Frontal cortex (tissue), 4 donors: ENCODE results near the gene VSX2. TPM values are rescaled to one million over a fixed set of nuclear protein-coding genes. Genes with fewer than 3 reads are reported as not detected.
A peak's percentile ranks its signal among the peaks of the same experiment; 100 is the strongest.

Experiments used
- DNase-seq, 2 donors: peaks; one replicate each; pipeline ENCODE4 v3.0.0; 2012; ENCODE audit warnings: low spot score in 2 of 2
- FAIRE-seq: peaks from 2 replicates; lab custom pipeline; 2012; peaks lifted over from hg19 to GRCh38; lab: Jason Lieb, UNC
- total RNA-seq: library from RNA; depleted of rRNA; stranded (reverse); fragments of >200 nt; gene quantifications from one replicate; pipeline ENCODE4 v1.2.3, GENCODE V29; 2014
- donor health status: control.
- donor health status: control.
- donor health status: control.

Gene VSX2
- total RNA-seq, 1 donor from 2014 or later, result not detected

- DNase-seq (no peak), FAIRE-seq (no peak)
These were observed 18.3 kb upstream of the VSX2 start for GRCh38 chr14:74220991-74221390.

DNA sequence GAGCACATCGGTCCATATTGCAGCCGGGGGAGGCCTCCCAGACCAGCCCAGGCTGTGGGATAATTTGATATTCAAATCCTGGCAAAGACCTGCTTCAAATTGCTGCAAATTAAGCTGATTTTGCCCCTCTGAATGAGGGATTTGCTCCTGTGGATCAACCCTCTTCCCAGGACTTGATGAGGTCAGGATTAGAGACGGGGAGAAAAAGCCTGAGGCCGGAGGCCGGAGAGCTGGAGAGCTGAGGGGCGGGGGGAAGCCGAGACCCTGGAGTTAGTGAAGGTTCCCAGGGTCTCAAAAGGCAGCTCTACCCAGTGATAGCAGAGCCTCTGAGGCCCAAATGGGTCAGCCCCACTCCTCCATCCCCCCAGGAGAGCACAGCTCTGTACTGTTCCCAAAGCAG, 17.5 kb upstream of the VSX2 start:
- no peak for FAIRE-seq
- no peak for DNase-seq

GRCh38 chr14:74223016-74223415, 16.2 kb upstream of the VSX2 start:
- no peak for DNase-seq
- FAIRE-seq, result no peak

DNA sequence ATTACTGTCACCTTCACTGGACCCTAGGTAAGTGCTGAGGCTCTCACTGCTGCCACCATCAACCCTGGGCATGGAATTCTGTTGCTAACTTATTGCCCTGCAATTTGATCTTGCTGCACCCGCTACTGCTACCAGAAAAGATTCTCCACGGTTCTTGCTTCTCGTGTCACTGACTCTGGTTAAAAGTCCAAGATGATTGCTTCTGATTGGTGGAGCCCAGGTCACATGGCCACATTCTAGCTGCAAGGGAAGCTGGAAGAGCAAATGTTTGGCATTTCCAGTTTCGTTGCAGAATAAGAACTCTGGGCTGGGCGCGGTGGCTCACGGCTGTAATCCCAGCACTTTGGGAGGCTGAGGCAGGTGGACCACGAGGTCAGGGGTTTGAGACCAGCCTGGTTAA, 7.5 kb upstream of the VSX2 start:
- no peak for FAIRE-seq

GRCh38 chr14:74235017-74235416, 4.2 kb upstream of the VSX2 start:
- no peak for DNase-seq
- no peak for FAIRE-seq

More for the DNA sequence above, 7.5 kb upstream of the VSX2 start:
- DNase-seq, result no peak

DNA sequence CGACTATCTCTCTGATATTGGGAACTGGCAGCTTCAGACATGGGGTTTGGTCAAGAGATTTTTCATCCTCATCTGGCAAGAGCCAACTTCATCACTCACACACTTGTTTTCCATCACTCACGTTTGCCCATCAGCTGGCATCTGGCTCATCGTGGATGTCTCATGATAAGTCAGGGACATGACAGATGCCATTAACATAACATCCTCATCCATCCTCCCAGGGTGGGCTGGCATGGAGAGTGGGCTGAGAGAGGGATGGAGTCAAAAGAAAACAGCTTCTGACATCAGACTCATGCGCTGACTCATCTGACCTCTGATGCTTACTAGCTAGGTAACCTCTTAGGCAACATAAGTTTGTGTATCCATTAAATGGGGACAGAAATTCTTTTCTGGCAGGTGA, 1.8 kb upstream of the VSX2 start:
- DNase-seq, result no peak
- no peak for FAIRE-seq

DNA sequence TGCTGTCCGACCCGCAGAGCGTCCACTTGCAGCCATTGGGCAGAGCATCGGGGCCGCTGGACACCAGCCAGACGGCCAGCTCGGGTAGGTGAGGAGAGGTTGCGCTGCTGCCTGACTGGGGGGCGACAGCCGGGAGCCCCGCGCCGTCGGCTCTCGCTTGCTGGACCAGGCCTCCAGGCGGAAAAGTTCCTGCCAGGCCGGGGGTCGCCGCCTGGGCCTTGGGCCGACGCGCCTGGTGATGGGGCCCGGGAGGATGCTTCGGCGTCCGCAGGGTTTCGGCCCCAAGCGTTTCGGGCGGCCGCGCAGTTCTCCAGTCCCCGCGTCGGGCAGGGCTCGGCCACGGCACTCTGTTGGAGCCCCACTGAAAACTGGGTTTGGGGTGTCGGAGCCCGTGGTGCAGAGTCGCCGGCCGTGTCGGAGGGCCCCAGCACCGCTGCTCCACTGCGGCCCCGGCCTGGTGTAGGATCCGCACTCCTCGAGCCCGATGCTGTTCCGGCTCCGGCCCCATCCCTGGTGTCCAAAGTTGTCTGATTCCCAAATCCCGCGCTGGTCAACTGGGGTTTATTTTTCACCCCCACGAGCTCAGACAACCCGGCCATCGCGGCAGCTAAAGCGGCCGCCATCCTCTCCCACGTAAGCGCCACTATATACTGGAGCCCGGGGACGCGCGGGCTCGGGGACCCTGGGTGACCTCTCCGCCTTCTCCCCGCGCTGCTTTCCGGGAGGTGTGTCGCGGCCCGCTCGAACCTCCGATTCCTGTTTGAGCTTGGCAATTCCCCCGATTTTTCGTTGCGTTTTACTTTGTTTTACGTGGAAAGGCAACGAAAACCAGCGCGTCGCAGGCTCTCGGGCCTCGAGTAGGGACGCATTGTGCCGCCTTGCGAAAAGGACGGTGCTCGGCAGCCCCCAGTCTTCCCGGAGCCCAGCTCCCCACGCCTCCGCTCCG, 872 bp downstream of the VSX2 start:
- peak in 1 of 2 donors; percentile 40 for DNase-seq
- no peak for FAIRE-seq

DNA sequence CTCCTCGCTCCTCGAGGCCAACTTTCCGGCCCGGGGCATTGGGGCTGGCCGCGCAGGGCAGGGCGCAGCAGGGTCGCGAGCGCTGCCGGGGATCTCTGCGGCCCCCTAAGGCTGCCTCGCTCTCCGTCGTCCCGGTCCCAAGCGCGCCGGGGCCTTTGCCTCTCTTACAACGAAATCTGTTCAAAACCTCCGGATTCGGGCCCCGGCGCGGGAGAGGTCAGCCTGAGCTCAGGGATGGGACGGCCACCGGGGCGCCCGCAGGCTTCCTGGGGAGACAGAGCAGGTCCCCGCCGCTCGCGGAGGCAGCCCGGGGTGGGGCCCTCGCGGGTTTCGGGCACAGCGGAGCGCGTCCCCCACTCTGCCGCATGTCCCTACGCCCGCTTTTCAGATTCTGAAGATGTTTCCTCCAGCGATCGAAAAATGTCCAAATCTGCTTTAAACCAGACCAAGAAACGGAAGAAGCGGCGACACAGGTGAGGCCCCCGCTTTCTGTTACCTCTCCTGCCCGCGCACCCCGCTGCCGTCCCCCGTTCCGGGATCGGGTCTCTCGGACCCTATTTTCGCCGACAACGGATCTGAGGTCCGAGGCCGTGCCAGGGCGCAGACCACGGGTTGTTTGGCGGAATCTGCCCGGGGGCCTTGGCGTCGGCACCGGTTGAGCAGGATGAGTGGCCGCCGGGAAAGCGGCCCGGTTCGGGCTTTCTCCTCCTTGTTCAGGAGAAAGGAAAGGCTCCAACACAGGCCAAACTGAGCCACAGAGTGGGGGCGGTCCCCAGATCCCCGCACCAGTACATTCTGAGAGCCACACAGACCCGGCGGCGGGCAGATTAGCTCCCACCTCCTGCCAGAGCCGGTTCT, 1.8 kb downstream of the VSX2 start:
- no peak for FAIRE-seq
- peak in 1 of 2 donors; percentile 44 for DNase-seq

GRCh38 chr14:74241652-74242017, 2.4 kb downstream of the VSX2 start:
- FAIRE-seq, result no peak
- no peak for DNase-seq

GRCh38 chr14:74242021-74242779, 3.0 kb downstream of the VSX2 start:
- no peak for DNase-seq
- no peak for FAIRE-seq

- FAIRE-seq, result no peak
- DNase-seq, result no peak
These were observed 3.5 kb downstream of the VSX2 start for GRCh38 chr14:74242780-74243042.

DNA sequence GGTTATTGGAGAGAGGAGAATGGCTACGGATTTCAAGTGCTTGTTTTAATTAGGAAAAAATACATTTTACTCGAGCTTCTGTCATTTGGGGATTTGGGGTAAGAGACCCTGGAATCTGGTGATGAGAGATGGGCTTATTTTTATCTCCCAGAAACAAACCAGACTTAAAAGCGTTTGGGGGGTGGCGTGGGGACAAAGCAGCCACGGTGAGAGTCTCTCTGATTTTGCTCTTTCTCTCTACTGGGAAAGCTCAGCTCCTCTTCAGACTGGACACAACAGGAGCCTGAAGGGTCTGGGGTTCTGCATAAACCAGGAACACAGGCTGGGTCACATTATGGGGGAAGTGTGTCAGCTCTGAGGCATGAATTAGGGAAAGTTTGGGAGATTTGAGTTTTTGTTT, 3.8 kb downstream of the VSX2 start:
- DNase-seq (no peak), FAIRE-seq (no peak)

DNA sequence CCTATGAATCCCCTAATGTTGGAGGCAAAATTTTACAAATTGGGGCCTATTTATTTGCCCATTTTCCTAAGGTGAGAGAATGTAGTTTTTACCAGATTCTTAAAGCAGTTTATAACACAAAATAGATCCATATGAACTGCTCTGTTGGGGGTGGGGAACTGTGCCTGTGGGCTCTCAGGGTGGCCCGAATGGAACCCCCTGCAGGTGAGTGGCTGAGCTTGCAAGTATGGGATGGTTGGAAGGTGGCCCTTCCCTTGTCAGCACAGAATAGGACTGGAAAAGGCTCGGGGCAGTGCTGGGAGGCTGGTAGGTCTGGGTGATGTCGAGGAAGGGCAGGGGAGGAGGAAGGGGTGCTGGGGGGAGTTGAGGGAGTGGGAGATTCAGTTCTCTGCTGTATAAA, 4.9 kb downstream of the VSX2 start:
- FAIRE-seq, result no peak
- no peak for DNase-seq

DNA sequence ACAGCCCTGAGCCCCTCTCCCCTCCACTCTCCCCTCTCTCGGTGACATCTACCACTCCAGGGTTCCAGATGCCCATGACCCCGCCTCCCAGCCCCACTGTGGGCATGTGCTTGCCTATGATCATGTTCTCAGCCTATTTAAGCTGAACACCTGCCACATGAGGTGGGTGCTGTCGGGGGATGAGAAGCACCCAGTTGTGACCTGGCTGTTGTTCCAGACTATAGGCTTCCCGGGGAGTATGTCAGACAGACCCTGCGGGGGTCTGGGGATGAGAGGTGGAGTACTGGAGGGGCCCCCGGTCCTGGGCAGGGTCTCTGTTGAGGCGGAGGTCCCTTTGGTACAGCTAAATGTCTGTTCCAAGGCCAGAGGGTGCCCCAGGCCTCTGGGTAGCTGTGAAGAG, 6.0 kb downstream of the VSX2 start:
- DNase-seq, result no peak
- FAIRE-seq, result no peak

DNA sequence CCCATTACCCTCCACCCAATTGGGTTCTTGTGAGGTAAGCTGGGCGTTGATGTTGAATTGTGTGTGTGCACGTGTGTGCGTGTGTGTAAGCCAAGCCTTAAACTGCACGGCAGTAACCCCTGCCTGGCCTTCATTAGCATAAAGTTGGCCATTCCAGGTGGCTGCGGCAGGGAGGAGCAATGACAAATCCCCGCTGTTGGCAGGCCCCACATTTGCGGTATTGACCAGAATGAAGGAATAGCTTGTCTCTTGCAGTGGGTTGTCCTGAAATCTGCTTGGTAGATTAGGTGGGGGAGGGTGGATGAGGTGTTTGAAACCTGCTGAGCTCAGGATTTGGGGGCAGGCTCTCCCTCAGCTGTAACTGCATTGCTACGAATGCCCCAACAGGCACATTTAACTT, 7.3 kb downstream of the VSX2 start:
- DNase-seq, result no peak
- no peak for FAIRE-seq

GRCh38 chr14:74248017-74248416, 8.8 kb downstream of the VSX2 start:
- no peak for DNase-seq
- no peak for FAIRE-seq

GRCh38 chr14:74249433-74250375, 10.5 kb downstream of the VSX2 start:
- FAIRE-seq (no peak), DNase-seq (no peak)

DNA sequence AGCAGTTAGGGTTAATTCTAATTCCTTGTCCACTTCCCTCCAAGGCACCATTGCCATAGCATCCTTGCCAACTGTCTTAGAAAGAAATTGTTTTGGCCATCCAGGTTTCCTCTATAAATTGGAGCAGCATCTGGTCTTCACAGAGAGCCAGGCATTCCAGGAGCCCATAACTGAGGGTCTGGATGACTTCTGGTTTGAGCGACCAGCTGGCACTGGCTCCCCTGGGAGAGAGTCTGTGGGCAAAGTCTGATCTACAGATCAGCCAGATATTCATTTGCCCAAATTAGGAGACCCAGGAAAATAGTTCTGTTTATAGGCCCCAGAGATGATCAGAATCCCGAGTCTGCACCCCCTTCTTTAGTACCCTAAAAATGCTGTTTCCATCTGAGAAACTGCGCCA, 16.0 kb downstream of the VSX2 start:
- DNase-seq, result no peak
- no peak for FAIRE-seq
